PC-3 (cell line): ENCODE measurements around the gene TSSC4. TPM values are rescaled to one million over a fixed set of nuclear protein-coding genes. Genes with fewer than 3 reads are reported as not detected.

Experiments used
- ATAC-seq: fragments of 200-7000 bp; cut with Tn5 transposase; 2 replicates; pipeline ENCODE4 v1.9.1; 2020; ENCODE audit warnings: mild to moderate bottlenecking, moderate library complexity
- BruUV-seq: library from RNA; stranded (reverse); fragments of 400-500 nt; replicated peaks from 2 replicates; lab custom pipeline; 2021; lab: Mats Ljungman, UMichigan
- CTCF ChIA-PET: fragments of 300-600 bp; sonication (Branson Sonifier 250); formaldehyde crosslinking; loops from one replicate; lab custom pipeline; 2022; ENCODE audit warnings: antibody characterized with exemption; lab: Charles Lee
- POLR2A ChIA-PET: fragments of 300-600 bp; sonication (Branson Sonifier 250); formaldehyde crosslinking; loops from one replicate; lab custom pipeline; 2022; ENCODE audit warnings: antibody characterized with exemption; ENCODE audit not compliant: unreplicated experiment; lab: Charles Lee
- DNase-seq: peaks from one replicate; pipeline ENCODE4 v3.0.0-alpha.2; 2015
- H2AFZ ChIP-seq: fragments of 300-600 bp; sonication (generic); 2 replicates; pipeline ENCODE4 v1.6.0; 2016; ENCODE audit warnings: antibody characterized with exemption, low read length
- H3F3A ChIP-seq: fragments of 300-600 bp; sonication (generic); one replicate; pipeline ENCODE4 v1.6.0; 2017; ENCODE audit warnings: antibody characterized with exemption, low read length, control low read depth, mild to moderate bottlenecking; ENCODE audit not compliant: unreplicated experiment
- H3K27ac ChIP-seq: fragments of 300-600 bp; sonication (generic); 2 replicates; pipeline ENCODE4 v1.5.1; 2016; ENCODE audit warnings: mild to moderate bottlenecking, low read length
- H3K27me3 ChIP-seq: fragments of 300-600 bp; sonication (generic); 2 replicates; pipeline ENCODE4 v1.6.1; 2016; ENCODE audit warnings: low read length, mixed read lengths
- H3K36me3 ChIP-seq: fragments of 300-600 bp; sonication (generic); 2 replicates; pipeline ENCODE4 v1.6.1; 2016; ENCODE audit warnings: low read depth, mixed run types, low read length, mixed read lengths
- H3K4me1 ChIP-seq: fragments of 300-600 bp; sonication (generic); 2 replicates; pipeline ENCODE4 v1.5.1; 2016; ENCODE audit warnings: low read length; ENCODE audit not compliant: insufficient read depth
- H3K4me2 ChIP-seq: fragments of 300-600 bp; sonication (generic); 2 replicates; pipeline ENCODE4 v1.6.0; 2016; ENCODE audit warnings: low read length
- H3K4me3 ChIP-seq: fragments of 300-600 bp; sonication (generic); 2 replicates; pipeline ENCODE4 v1.5.1; 2016; ENCODE audit warnings: mild to moderate bottlenecking, low read length, mixed read lengths
- H3K79me2 ChIP-seq: fragments of 300-600 bp; sonication (generic); 2 replicates; pipeline ENCODE4 v1.6.1; 2017; ENCODE audit warnings: low read length, mixed read lengths
- H3K9ac ChIP-seq: fragments of 300-600 bp; sonication (generic); 2 replicates; pipeline ENCODE4 v1.6.0; 2016; ENCODE audit warnings: mild to moderate bottlenecking, low read length
- H3K9me2 ChIP-seq: fragments of 300-600 bp; sonication (generic); replicated peaks from 2 replicates; pipeline ENCODE4 v1.6.1; 2016; ENCODE audit warnings: mixed run types, low read length, mixed read lengths
- H3K9me3 ChIP-seq: fragments of 300-600 bp; sonication (generic); 2 replicates; pipeline ENCODE4 v1.6.1; 2016; ENCODE audit warnings: low read length, mixed read lengths
- H4K20me1 ChIP-seq: fragments of 300-600 bp; sonication (generic); 2 replicates; pipeline ENCODE4 v1.6.1; 2016; ENCODE audit warnings: low read length, mixed read lengths
- CTCF ChIP-seq: fragments of 300-600 bp; sonication (generic); conservative IDR thresholded peaks from 2 replicates; pipeline ENCODE4 v1.5.1; 2017; ENCODE audit warnings: antibody characterized with exemption, low read depth, mild to moderate bottlenecking, low read length
- EZH2 ChIP-seq: fragments of 300-600 bp; sonication (generic); IDR thresholded peaks from one replicate; pipeline ENCODE4 v1.6.1; 2017; ENCODE audit warnings: antibody characterized with exemption, mild to moderate bottlenecking, low read length; ENCODE audit not compliant: unreplicated experiment
- EZH2phosphoT487 ChIP-seq: fragments of 300-600 bp; sonication (generic); IDR thresholded peaks from 2 replicates; pipeline ENCODE4 v1.6.1; 2018; ENCODE audit warnings: mild to moderate bottlenecking, antibody characterized with exemption, low read length, borderline replicate concordance
- intact Hi-C: fragments of 100-400 bp; cut with micrococcal nuclease; formaldehyde crosslinking; loops from 2 replicates; pipeline ENCODE4 v1.9.0; 2023
- total RNA-seq: library from RNA; depleted of rRNA; stranded (reverse); fragments of >200 nt; gene quantifications from 2 replicates; pipeline ENCODE4 v1.2.3, GENCODE V29; 2014

Gene TSSC4
- total RNA-seq, 1 experiment from 2014 or later, result 88.3 TPM

GRCh38 chr11:2424811-2425495, 24.4 kb downstream of the TSSC4 start:
- H3K27me3 ChIP-seq, result no peaks in the 10 kb centered on the region
- ChIA-PET POLR2A (no interaction called here), CTCF (no interaction called here)
- H3K9ac ChIP-seq, result no peak overlapping the region
- H3K4me1 ChIP-seq, result 0 out of 2 replicates have a peak, but pooled peaks cover under 1% of the 10 kb centered on the region
- no peaks in the 10 kb centered on the region; the same call in 1 of the 2 replicates for H3K36me3 ChIP-seq
- H3K4me2 ChIP-seq, result no peak overlapping the region
- no peak overlapping the region for H3K27ac ChIP-seq
- H3K79me2 ChIP-seq, result no peaks in the 10 kb centered on the region
- no peak overlapping the region for H2AFZ ChIP-seq
- intact Hi-C loops, result loop anchor here (10.0 kb wide), 1 partner anchor 460 kb away; the partner anchor contains the start of gene CDKN1C
- DNase-seq, result no peak
- no TSS peak for BruUV-seq
- H3K9me2 ChIP-seq, result no peaks in the 10 kb centered on the region
- no peak overlapping the region for H3K4me3 ChIP-seq
- no peaks in the 10 kb centered on the region for H3F3A ChIP-seq
- H4K20me1 ChIP-seq, result no peaks in the 10 kb centered on the region
- ATAC-seq, result no peak
- H3K9me3 ChIP-seq, result no peaks in the 10 kb centered on the region
- TF ChIP-seq EZH2, result no peak
- TF ChIP-seq EZH2phosphoT487, result no peak
- no peak for TF ChIP-seq CTCF

- H3K9ac ChIP-seq, result no peak overlapping the region
- no peaks in the 10 kb centered on the region for H3K4me1 ChIP-seq
- ChIA-PET POLR2A (no interaction called here), CTCF (no interaction called here)
- BruUV-seq, result no TSS peak
- no peak overlapping the region for H2AFZ ChIP-seq
- no peak overlapping the region for H3K4me2 ChIP-seq
- no peak for DNase-seq
- H3K27me3 ChIP-seq, result no peaks in the 10 kb centered on the region
- no peaks in the 10 kb centered on the region for H3K9me2 ChIP-seq
- TF ChIP-seq EZH2, result no peak
- TF ChIP-seq CTCF, result no peak
- TF ChIP-seq EZH2phosphoT487, result no peak
- no peak for ATAC-seq
- no peak overlapping the region for H3K4me3 ChIP-seq
- no peaks in the 10 kb centered on the region for H3F3A ChIP-seq
- no peaks in the 10 kb centered on the region for H4K20me1 ChIP-seq
- H3K79me2 ChIP-seq, result no peaks in the 10 kb centered on the region
- no peak overlapping the region for H3K27ac ChIP-seq
- no peaks in the 10 kb centered on the region for H3K9me3 ChIP-seq
- H3K36me3 ChIP-seq, result no peaks in the 10 kb centered on the region; the same call in 1 of the 2 replicates
- intact Hi-C loops, result loop anchor here (10.0 kb wide), 1 partner anchor 459 kb away; the partner anchor contains the start of gene CDKN1C
Measured at GRCh38 chr11:2425506-2425905, 25.0 kb downstream of the TSSC4 start.

- TF ChIP-seq EZH2 (no peak), EZH2phosphoT487 (no peak), CTCF (no peak)
- intact Hi-C loops, result loop anchor here (10.0 kb wide), 1 partner anchor 459 kb away; the partner anchor contains the start of gene CDKN1C
Measured at GRCh38 chr11:2426221-2426620, 25.7 kb downstream of the TSSC4 start.

More at GRCh38 chr11:2426221-2426620, 25.7 kb downstream of the TSSC4 start:
- DNase-seq, result no peak
- ATAC-seq, result no peak
- no peaks in the 10 kb centered on the region for H3K9me3 ChIP-seq
- CTCF ChIA-PET, result no interaction called here
- H3K79me2 ChIP-seq, result no peaks in the 10 kb centered on the region
- no peak overlapping the region for H3K9ac ChIP-seq
- no peak overlapping the region for H2AFZ ChIP-seq
- no peaks in the 10 kb centered on the region for H3K4me1 ChIP-seq
- H3K36me3 ChIP-seq, result no peaks in the 10 kb centered on the region; the same call in 1 of the 2 replicates
- BruUV-seq, result no TSS peak
- H3K9me2 ChIP-seq, result no peaks in the 10 kb centered on the region
- H3K4me2 ChIP-seq, result no peak overlapping the region
- no peaks in the 10 kb centered on the region for H3K27me3 ChIP-seq
- H3K27ac ChIP-seq, result no peak overlapping the region
- H3K4me3 ChIP-seq, result no peak overlapping the region
- H4K20me1 ChIP-seq, result no peaks in the 10 kb centered on the region
- no peaks in the 10 kb centered on the region for H3F3A ChIP-seq
- POLR2A ChIA-PET, result no interaction called here
